ENCODE data around the gene RYR1.
A peak's percentile ranks its signal among the peaks of the same experiment; 100 is the strongest.

RYR1 gene

GRCh38 chr19:38519988-38520387 lies 86.5 kb downstream of the RYR1 start:
- no peak for DNase-seq
- Mint-ChIP-seq H3K4me1 (peaks cover 3 to 5% of the 10 kb centered on the region in 2 donors), H3K36me3 (no peaks in the 10 kb centered on the region), H3K27me3 (peaks cover 14 to 17% of the 10 kb centered on the region in 2 donors), H3K4me3 (no peak overlapping the region), H3K9me3 (no peaks in the 10 kb centered on the region), H3K27ac (no peak overlapping the region)
- ATAC-seq (replicated peaks), result no peak

GRCh38 chr19:38522915-38523314 lies 89.4 kb downstream of the RYR1 start:
- no peaks in the 10 kb centered on the region for H3K9me3 Mint-ChIP-seq
- no peaks in the 10 kb centered on the region for H3K4me1 Mint-ChIP-seq
- ATAC-seq (replicated peaks), result no peak

GRCh38 chr19:38523319-38523718 lies 89.8 kb downstream of the RYR1 start:
- H3K27me3 Mint-ChIP-seq, result peaks cover 38 to 39% of the 10 kb centered on the region in 2 donors
- DNase-seq, result no peak
- H3K9me3 Mint-ChIP-seq, result no peaks in the 10 kb centered on the region
- no peak overlapping the region for H3K27ac Mint-ChIP-seq
- H3K4me1 Mint-ChIP-seq, result no peaks in the 10 kb centered on the region
- H3K36me3 Mint-ChIP-seq, result no peaks in the 10 kb centered on the region
- H3K4me3 Mint-ChIP-seq, result no peak overlapping the region
- ATAC-seq (replicated peaks), result no peak

More at GRCh38 chr19:38522915-38523314, 89.4 kb downstream of the RYR1 start:
- H3K36me3 Mint-ChIP-seq, result no peaks in the 10 kb centered on the region
- no peak for DNase-seq
- no peak overlapping the region for H3K27ac Mint-ChIP-seq
- H3K27me3 Mint-ChIP-seq, result peaks cover 34 to 35% of the 10 kb centered on the region in 2 donors
- no peak overlapping the region for H3K4me3 Mint-ChIP-seq

- Mint-ChIP-seq H3K27ac (no peak overlapping the region), H3K4me3 (no peak overlapping the region), H3K36me3 (no peaks in the 10 kb centered on the region), H3K9me3 (no peaks in the 10 kb centered on the region), H3K4me1 (no peaks in the 10 kb centered on the region), H3K27me3 (peaks cover 42 to 49% of the 10 kb centered on the region in 2 donors)
- DNase-seq (no peak), ATAC-seq (replicated peaks) (no peak)
These were observed 90.9 kb downstream of the RYR1 start for GRCh38 chr19:38524369-38524768.

GRCh38 chr19:38524994-38525634 lies 91.6 kb downstream of the RYR1 start:
- no peaks in the 10 kb centered on the region for H3K4me1 Mint-ChIP-seq
- H3K4me3 Mint-ChIP-seq, result no peak overlapping the region
- H3K9me3 Mint-ChIP-seq, result no peaks in the 10 kb centered on the region
- DNase-seq, result no peak
- no peaks in the 10 kb centered on the region for H3K36me3 Mint-ChIP-seq
- ATAC-seq (replicated peaks), result no peak
- H3K27ac Mint-ChIP-seq, result no peak overlapping the region
- peaks cover 42 to 49% of the 10 kb centered on the region in 2 donors for H3K27me3 Mint-ChIP-seq

GRCh38 chr19:38526430-38526829 lies 92.9 kb downstream of the RYR1 start:
- H3K36me3 Mint-ChIP-seq, result no peaks in the 10 kb centered on the region
- peaks cover 42 to 52% of the 10 kb centered on the region in 2 donors for H3K27me3 Mint-ChIP-seq
- no peaks in the 10 kb centered on the region for H3K4me1 Mint-ChIP-seq
- no peak for ATAC-seq (replicated peaks)
- no peaks in the 10 kb centered on the region for H3K9me3 Mint-ChIP-seq
- DNase-seq, result no peak
- peak overlapping the region; percentile 63 for H3K27ac Mint-ChIP-seq
- no peak overlapping the region for H3K4me3 Mint-ChIP-seq

GRCh38 chr19:38527466-38528136 lies 94.1 kb downstream of the RYR1 start:
- Mint-ChIP-seq H3K9me3 (no peaks in the 10 kb centered on the region), H3K36me3 (no peaks in the 10 kb centered on the region), H3K27ac (peak overlapping the region; percentile 56), H3K4me1 (no peaks in the 10 kb centered on the region), H3K27me3 (peaks cover 44 to 62% of the 10 kb centered on the region in 2 donors), H3K4me3 (no peak overlapping the region)
- peak; percentile 21 to 39 for ATAC-seq (replicated peaks)
- no peak for DNase-seq

GRCh38 chr19:38528213-38528755 lies 94.8 kb downstream of the RYR1 start:
- H3K36me3 Mint-ChIP-seq, result no peaks in the 10 kb centered on the region
- DNase-seq (no peak), ATAC-seq (replicated peaks) (no peak)
- peaks cover 47 to 66% of the 10 kb centered on the region in 2 donors for H3K27me3 Mint-ChIP-seq
- H3K4me3 Mint-ChIP-seq, result no peak overlapping the region
- no peaks in the 10 kb centered on the region for H3K9me3 Mint-ChIP-seq
- no peaks in the 10 kb centered on the region for H3K4me1 Mint-ChIP-seq
- H3K27ac Mint-ChIP-seq, result peak overlapping the region; percentile 39

GRCh38 chr19:38528931-38529330 lies 95.4 kb downstream of the RYR1 start:
- no peak for DNase-seq
- Mint-ChIP-seq H3K36me3 (no peaks in the 10 kb centered on the region), H3K4me3 (no peak overlapping the region), H3K27me3 (peaks cover 44 to 62% of the 10 kb centered on the region in 2 donors), H3K4me1 (no peaks in the 10 kb centered on the region), H3K9me3 (no peaks in the 10 kb centered on the region), H3K27ac (no peak overlapping the region)
- no peak for ATAC-seq (replicated peaks)

- DNase-seq (no peak), ATAC-seq (replicated peaks) (no peak)
- H3K27ac Mint-ChIP-seq, result no peak overlapping the region
- H3K4me3 Mint-ChIP-seq, result no peak overlapping the region
- H3K9me3 Mint-ChIP-seq, result peaks cover 11 to 12% of the 10 kb centered on the region in 2 donors
- H3K4me1 Mint-ChIP-seq, result no peaks in the 10 kb centered on the region
- H3K36me3 Mint-ChIP-seq, result peaks cover 10 to 17% of the 10 kb centered on the region in 2 donors
- H3K27me3 Mint-ChIP-seq, result peaks cover 41 to 57% of the 10 kb centered on the region in 2 donors
These were observed 98.0 kb downstream of the RYR1 start for GRCh38 chr19:38531515-38531914.

GRCh38 chr19:38532939-38533338 lies 99.4 kb downstream of the RYR1 start:
- Mint-ChIP-seq H3K27me3 (peaks cover 38 to 64% of the 10 kb centered on the region in 2 donors), H3K9me3 (peaks cover 12 to 20% of the 10 kb centered on the region in 2 donors), H3K27ac (no peak overlapping the region), H3K4me1 (peaks cover 4 to 7% of the 10 kb centered on the region in 2 donors), H3K4me3 (no peak overlapping the region), H3K36me3 (peaks cover 10 to 18% of the 10 kb centered on the region in 2 donors)
- DNase-seq, result no peak
- no peak for ATAC-seq (replicated peaks)

GRCh38 chr19:38534574-38534973 lies 101.1 kb downstream of the RYR1 start:
- Mint-ChIP-seq H3K27ac (no peak overlapping the region), H3K36me3 (peaks cover 12 to 18% of the 10 kb centered on the region in 2 donors), H3K27me3 (peaks cover 34 to 50% of the 10 kb centered on the region in 2 donors), H3K4me1 (peaks cover 8 to 20% of the 10 kb centered on the region in 2 donors), H3K4me3 (no peak overlapping the region), H3K9me3 (peaks cover 13 to 20% of the 10 kb centered on the region in 2 donors)
- ATAC-seq (replicated peaks), result no peak
- no peak for DNase-seq

- H3K4me3 Mint-ChIP-seq, result no peak overlapping the region
These were observed 101.7 kb downstream of the RYR1 start for GRCh38 chr19:38535212-38535611.

GRCh38 chr19:38537071-38537936 lies 103.8 kb downstream of the RYR1 start:
- Mint-ChIP-seq H3K4me1 (peaks cover 10 to 30% of the 10 kb centered on the region in 2 donors), H3K4me3 (peak overlapping the region in 1 of 2 donors; percentile 28), H3K36me3 (peaks cover 12 to 18% of the 10 kb centered on the region in 2 donors), H3K27me3 (peaks cover 34 to 40% of the 10 kb centered on the region in 2 donors), H3K9me3 (peaks cover 13 to 20% of the 10 kb centered on the region in 2 donors), H3K27ac (no peak overlapping the region)
- ATAC-seq (replicated peaks), result no peak
- DNase-seq, result no peak

More at GRCh38 chr19:38535212-38535611, 101.7 kb downstream of the RYR1 start:
- DNase-seq (no peak), ATAC-seq (replicated peaks) (no peak)
- Mint-ChIP-seq H3K4me1 (peaks cover 8 to 23% of the 10 kb centered on the region in 2 donors), H3K27me3 (peaks cover 34 to 50% of the 10 kb centered on the region in 2 donors), H3K36me3 (peaks cover 12 to 18% of the 10 kb centered on the region in 2 donors), H3K27ac (no peak overlapping the region), H3K9me3 (peaks cover 13 to 20% of the 10 kb centered on the region in 2 donors)
